ENCODE results near the gene CLIP1.
"Not testable (repeated sequence)": the region's sequence is repeated elsewhere in the genome, so short reads cannot be mapped to it uniquely, and the experiment has no call there.

GRCh38 chr12:122438822-122439221 is 16.4 kb upstream of the CLIP1 start:
- not testable (repeated sequence) for TF ChIP-seq EZH2 (IDR thresholded peaks at IDR 0.05; ENCODE audit: insufficient read depth, low read length); CTCF (IDR thresholded peaks at IDR 0.05; ENCODE audit: insufficient read depth, low read depth, low read length)
